ENCODE results near the gene ITSN1.

GRCh38 chr21:33937146-33937545 lies 294.8 kb downstream of the ITSN1 start:
- TF ChIP-seq CTCF (IDR thresholded peaks at IDR 0.05): no peak
- TF ChIP-seq POLR2A (IDR thresholded peaks at IDR 0.05): no peak

Measured in thyroid gland (tissue), 4 donors.